T-helper 1 cell treated with Interleukin-12 subunit alpha and Interleukin-12 subunit beta and Interleukin-4 antibody, amounts not matched to agents 30 μg/mL and 1 μg/mL, for 36 hours (primary cell): ENCODE data around the gene CSTB.

Source experiments
- H3K27ac Mint-ChIP-seq: one replicate; pipeline ENCODE4 v1.8.0; 2021; ENCODE audit warnings: mild to moderate bottlenecking, mixed read lengths
- H3K27me3 Mint-ChIP-seq: one replicate; pipeline ENCODE4 v1.8.0; 2021; ENCODE audit warnings: low read depth, mixed read lengths
- H3K36me3 Mint-ChIP-seq: one replicate; pipeline ENCODE4 v1.8.0; 2021; ENCODE audit warnings: low read depth, mixed read lengths
- H3K4me1 Mint-ChIP-seq: one replicate; pipeline ENCODE4 v1.8.0; 2021; ENCODE audit warnings: low read depth, mixed read lengths
- H3K4me3 Mint-ChIP-seq: one replicate; pipeline ENCODE4 v1.8.0; 2021; ENCODE audit warnings: mild to moderate bottlenecking, moderate library complexity, mixed read lengths
- H3K9me3 Mint-ChIP-seq: one replicate; pipeline ENCODE4 v1.8.0; 2021; ENCODE audit warnings: mixed read lengths

The CSTB gene

DNA sequence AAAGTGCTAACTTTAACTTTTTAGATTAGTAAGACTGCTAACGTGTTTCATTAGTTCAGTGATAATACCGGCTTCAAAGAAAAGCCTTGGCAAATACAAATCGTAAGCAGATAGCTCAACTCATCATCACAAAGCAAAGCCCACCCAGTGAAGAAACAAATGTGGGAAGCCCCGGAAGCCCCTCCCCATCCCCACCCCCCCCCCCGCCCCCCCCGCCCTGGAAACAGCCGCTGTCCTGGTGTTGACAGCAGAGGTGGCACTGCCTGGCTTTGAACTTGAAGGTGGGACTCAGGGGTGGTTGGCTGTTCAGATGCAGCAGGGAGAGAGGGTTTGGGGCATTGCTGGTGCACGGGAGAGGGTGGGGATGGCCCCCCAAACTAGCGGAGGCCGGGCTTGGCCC, 43.0 kb downstream of the CSTB start:
- no peak overlapping the region for H3K4me3 Mint-ChIP-seq
- H3K4me1 Mint-ChIP-seq: peaks cover 24% of the 10 kb centered on the region
- H3K27ac Mint-ChIP-seq: no peak overlapping the region
- H3K27me3 Mint-ChIP-seq: no peaks in the 10 kb centered on the region
- H3K9me3 Mint-ChIP-seq: no peaks in the 10 kb centered on the region
- peaks cover 7% of the 10 kb centered on the region for H3K36me3 Mint-ChIP-seq

DNA sequence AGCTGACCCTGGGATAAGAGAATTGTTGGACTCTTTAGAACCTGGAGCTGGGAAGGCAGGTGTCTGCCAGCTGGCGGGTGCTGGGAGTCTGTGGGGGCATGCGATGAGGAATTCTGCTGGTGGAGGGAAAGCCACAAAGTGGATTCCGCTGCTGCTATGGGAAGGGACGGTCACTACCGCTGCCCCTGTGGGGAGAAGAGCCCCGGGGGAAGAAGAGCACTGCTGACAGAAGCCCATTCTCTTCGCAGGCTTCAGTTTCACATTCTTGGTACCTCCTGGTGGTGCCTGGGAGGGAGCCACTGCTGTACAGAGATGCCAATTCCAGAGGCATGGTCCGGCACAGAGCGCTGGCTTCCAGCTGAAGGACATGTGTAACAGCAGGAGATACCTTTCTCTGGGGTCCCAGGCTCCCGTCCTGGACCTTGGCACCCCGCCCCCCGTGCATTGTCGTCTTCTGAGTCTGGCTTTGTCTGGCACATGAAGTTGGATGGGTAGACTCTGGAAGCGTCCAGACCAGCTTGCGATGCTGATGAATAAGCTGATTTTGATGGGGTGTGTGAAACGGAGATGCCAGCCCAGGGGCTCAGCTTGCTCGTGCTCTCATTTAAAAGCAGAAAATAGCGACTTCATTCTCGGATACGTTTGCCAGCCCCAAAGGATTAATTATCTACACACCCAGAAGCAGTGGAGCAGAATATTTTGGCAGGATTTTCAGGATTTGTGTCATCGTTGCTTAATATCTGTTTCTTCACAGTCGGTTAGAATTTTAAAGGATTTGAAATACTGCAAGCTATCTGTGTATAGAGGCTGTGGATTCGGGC, 44.0 kb downstream of the CSTB start:
- H3K27ac Mint-ChIP-seq: no peak overlapping the region
- H3K27me3 Mint-ChIP-seq: no peaks in the 10 kb centered on the region
- H3K9me3 Mint-ChIP-seq: no peaks in the 10 kb centered on the region
- H3K4me1 Mint-ChIP-seq: peaks cover 31% of the 10 kb centered on the region
- H3K4me3 Mint-ChIP-seq: no peak overlapping the region
- H3K36me3 Mint-ChIP-seq: peaks cover 6% of the 10 kb centered on the region

DNA sequence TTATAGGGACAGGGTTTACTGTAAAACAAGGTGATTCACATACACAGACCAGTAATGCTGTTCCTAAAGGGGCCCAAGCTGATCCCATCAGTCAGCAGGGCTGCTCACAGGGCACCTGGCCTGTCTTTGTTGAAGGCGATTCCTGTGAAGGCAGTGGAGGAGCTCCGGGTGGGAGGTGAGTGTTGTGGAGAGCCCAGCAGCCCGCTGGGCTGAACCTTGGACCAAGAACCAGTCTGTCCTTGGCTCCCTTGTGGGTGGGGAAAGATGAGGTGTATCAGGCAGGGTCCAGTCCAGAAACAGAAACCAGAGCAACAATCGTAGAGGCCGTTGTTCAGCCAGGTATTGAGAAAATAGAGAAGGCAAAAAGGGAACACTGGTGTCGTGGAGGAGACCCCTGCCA, 44.6 kb downstream of the CSTB start:
- Mint-ChIP-seq H3K4me1 (peaks cover 36% of the 10 kb centered on the region), H3K4me3 (no peak overlapping the region)

DNA sequence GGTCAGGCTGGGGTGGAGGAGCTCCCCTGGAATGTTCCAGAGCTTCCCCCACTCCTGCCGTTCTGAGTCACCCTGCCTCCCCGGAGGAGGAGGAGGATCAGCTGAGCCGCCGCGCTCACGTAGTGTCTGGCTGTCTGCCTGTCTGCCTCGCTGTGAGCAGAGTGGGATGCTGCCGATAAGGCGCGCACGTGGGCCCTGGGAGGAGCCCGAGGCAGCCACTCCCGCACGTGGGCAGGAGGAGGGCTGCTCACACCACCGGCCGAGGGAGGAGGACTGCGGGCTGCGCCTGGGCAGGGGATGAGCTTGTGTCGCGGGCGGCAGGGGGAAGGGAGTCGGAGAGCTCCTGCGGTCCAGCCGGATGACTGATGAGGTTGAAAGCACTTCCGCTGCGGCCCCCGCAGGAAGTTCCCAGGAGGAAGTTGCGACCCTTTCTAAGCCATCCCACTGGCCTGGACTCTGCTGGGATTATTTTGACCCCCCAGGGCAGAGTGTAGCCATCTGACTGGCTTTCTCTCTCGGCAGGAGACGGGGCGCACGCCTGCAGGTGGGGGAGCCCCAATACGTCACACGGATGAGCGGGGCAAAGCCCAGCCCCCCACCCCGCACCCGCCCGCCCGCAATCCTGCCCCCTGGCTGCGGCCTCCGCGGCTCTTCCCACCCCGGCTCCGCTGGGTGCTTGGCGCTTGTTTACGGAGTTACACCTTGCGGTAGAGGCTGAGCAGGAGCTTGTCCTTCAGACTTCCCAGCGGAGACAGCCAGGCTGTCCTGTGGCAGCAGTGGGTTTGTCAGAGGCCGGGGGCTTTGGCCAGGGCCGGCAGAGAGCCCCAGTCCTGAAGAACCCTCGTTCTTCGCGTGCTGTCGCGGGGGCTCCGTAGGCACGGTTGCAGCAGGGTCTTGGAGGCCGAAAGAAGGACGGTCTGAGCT, 47.4 kb downstream of the CSTB start:
- H3K36me3 Mint-ChIP-seq: peaks cover 8% of the 10 kb centered on the region
- peak overlapping the region; percentile 71 for H3K27ac Mint-ChIP-seq
- H3K27me3 Mint-ChIP-seq: no peaks in the 10 kb centered on the region
- H3K9me3 Mint-ChIP-seq: no peaks in the 10 kb centered on the region
- peak overlapping the region; percentile 78 for H3K4me3 Mint-ChIP-seq
- H3K4me1 Mint-ChIP-seq: peaks cover 37% of the 10 kb centered on the region

More for the DNA sequence above, 44.6 kb downstream of the CSTB start:
- no peaks in the 10 kb centered on the region for H3K9me3 Mint-ChIP-seq
- H3K27me3 Mint-ChIP-seq: no peaks in the 10 kb centered on the region
- peaks cover 8% of the 10 kb centered on the region for H3K36me3 Mint-ChIP-seq
- H3K27ac Mint-ChIP-seq: no peak overlapping the region

DNA sequence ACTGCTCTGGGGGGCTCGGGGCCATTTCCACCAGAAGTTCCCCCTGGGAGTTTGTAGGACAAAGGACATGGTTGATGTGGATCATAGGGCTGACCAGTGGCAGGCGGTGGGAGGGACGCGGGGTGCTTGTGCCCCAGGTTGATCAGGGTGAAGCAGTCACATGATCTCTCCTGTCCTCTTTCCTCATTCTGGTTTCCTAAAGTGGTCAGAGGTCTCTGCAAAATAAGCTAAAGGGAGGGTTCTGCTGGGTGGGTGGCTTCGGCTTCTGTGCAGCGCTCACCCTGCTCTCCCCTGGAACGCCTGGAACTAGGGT, 48.0 kb downstream of the CSTB start:
- H3K4me3 Mint-ChIP-seq: peak overlapping the region; percentile 78
- H3K9me3 Mint-ChIP-seq: no peaks in the 10 kb centered on the region
- H3K27ac Mint-ChIP-seq: peak overlapping the region; percentile 71
- peaks cover 8% of the 10 kb centered on the region for H3K36me3 Mint-ChIP-seq
- H3K27me3 Mint-ChIP-seq: no peaks in the 10 kb centered on the region
- peaks cover 33% of the 10 kb centered on the region for H3K4me1 Mint-ChIP-seq

- Mint-ChIP-seq H3K4me3 (peak overlapping the region; percentile 78), H3K9me3 (no peaks in the 10 kb centered on the region), H3K36me3 (peaks cover 8% of the 10 kb centered on the region), H3K4me1 (peaks cover 33% of the 10 kb centered on the region), H3K27me3 (no peaks in the 10 kb centered on the region), H3K27ac (no peak overlapping the region)
Observed at GRCh38 chr21:43727519-43728153, 48.5 kb downstream of the CSTB start.

DNA sequence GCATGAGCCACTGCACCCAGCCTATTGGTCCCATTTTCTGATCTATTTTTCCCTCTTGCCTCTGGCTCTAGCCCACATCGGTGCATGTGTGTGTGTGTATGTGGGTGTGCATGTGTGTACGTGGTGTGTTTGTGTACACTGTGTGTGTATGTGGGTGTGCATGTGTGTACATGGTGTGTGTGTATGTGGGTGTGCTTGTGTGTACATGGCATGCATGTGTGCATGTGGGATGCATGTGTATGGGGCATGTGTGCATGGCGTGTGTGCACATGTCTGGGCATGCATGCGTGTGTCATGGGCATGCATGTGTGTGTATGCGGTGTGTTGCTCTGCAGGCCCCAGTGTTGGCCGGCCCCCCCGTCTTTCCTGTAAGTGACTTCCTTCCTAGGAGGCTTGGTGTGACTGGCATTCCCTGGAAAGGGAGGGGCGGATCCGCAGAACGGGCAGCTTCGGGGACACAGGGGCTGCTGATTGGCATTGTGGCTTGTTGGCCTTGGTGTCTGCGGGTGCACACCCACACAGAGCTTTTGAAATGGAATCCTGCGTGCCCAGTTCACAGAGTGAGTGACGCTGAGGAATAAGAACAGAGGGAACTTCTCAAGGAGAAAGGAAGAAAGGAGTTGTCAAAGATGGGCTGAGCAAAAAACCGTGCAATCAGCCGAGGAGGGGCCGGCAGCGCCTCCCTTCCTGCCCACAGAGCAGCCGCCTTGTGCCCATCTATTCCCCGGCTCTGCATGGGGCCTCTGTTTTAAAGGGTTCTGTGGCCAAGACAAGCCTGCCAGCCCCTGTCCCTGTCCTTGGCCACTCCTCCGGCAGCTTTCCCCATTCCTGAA, 49.2 kb downstream of the CSTB start:
- Mint-ChIP-seq H3K9me3 (no peaks in the 10 kb centered on the region), H3K36me3 (peaks cover 8% of the 10 kb centered on the region), H3K27me3 (no peaks in the 10 kb centered on the region), H3K4me1 (peaks cover 38% of the 10 kb centered on the region), H3K4me3 (peak overlapping the region; percentile 78), H3K27ac (peak overlapping the region; percentile 60)
